Measurements from ENCODE around the gene MYD88.

DNA sequence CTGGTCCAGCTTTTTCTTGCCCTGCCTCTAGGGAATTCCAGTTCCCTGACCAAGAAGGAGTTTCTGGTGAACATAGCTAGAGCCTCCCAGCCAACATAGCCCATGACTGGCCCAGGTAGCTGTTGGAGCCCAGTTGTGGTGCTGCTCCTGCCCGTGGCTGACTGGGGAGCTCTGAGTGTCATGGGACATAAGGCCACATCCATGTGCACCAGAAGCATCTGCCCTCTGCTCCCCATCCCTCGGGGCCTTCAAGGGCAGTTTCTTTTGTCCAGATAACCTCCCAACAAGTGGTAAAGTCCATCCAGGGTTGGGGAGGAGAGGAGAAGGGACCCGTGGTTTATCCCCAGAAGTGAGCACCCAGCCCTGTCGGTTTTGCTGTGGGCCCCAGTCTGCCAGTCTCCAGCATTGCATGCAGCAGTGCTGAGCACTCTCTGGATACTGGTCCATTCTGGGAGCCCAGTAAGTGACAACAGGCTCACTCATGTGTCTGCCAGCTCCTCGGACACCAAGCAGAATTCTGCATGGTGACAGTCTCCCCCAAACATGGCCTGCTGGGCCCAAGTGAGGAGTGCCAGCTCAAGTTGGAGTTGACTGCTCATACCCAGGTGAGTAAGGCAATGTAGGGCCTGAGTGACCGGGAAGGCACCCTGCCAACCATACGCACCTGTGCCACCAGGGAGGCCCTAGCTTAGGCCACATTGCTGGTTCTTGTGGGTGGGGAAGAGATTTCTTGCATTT is 30.4 kb upstream of the MYD88 start:
- TF ChIP-seq, protein P1, sequence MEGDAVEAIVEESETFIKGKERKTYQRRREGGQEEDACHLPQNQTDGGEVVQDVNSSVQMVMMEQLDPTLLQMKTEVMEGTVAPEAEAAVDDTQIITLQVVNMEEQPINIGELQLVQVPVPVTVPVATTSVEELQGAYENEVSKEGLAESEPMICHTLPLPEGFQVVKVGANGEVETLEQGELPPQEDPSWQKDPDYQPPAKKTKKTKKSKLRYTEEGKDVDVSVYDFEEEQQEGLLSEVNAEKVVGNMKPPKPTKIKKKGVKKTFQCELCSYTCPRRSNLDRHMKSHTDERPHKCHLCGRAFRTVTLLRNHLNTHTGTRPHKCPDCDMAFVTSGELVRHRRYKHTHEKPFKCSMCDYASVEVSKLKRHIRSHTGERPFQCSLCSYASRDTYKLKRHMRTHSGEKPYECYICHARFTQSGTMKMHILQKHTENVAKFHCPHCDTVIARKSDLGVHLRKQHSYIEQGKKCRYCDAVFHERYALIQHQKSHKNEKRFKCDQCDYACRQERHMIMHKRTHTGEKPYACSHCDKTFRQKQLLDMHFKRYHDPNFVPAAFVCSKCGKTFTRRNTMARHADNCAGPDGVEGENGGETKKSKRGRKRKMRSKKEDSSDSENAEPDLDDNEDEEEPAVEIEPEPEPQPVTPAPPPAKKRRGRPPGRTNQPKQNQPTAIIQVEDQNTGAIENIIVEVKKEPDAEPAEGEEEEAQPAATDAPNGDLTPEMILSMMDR (IDR thresholded peaks at IDR 0.05; ENCODE audit: poor library complexity): no peak
- TF ChIP-seq EZH2 (IDR thresholded peaks at IDR 0.05; ENCODE audit: borderline replicate concordance) (no peak), EZH2phosphoT487 (IDR thresholded peaks at IDR 0.05; ENCODE audit: low read depth, severe bottlenecking, unreplicated experiment) (no peak)
